Limb (tissue), 2 donors: Measurements from ENCODE around the gene FGF22.

Source experiments
- DNase-seq, 2 donors: peaks; one replicate each; pipeline ENCODE4 v3.0.0-alpha.2; 2016; ENCODE audit errors: extremely low spot score in 2 of 2

The FGF22 gene

DNA sequence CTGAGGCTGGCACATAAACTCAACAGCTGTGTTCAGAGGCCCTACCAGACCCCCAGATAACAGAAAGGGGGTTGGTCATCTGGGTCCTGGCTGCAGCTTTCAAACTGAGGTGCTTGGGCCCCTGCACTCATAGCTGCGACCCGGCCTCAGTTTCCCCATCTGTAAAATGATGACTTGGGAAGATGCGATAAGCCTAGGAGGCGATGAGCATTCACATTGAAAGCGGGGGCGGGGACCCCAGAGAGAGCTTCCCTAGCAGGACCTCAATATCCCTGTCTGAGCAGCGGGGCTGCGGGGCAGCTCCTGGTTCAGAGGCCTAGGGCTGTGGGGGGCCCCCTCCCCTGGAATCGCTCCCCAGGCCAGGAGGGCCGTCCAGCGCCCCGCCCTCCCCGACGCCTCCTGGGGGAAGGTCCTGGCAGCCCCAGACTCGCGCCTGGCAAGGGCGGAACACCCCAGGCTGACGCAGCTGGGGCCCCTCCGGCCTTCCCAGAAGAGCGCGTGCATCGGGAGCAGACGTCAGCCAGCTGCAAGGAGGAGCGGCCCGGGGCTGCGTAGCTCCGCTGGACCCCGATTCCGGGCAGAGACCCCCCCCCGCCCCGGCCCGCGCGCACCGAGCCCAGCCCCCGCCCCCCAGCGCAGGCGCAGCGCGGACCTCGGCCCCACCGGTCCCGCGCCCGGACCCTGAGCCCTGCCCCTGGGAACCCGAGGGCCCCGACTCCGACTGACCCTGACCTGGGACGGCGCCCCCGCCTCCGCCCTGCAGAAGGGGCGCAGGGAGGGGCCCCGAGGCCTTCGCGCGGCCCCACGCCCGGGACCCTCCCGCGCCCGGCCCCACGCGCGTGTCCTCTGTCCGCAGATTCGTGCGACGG lies 40.0 kb downstream of the FGF22 start:
- peak; percentile 82 to 88 for DNase-seq

DNA sequence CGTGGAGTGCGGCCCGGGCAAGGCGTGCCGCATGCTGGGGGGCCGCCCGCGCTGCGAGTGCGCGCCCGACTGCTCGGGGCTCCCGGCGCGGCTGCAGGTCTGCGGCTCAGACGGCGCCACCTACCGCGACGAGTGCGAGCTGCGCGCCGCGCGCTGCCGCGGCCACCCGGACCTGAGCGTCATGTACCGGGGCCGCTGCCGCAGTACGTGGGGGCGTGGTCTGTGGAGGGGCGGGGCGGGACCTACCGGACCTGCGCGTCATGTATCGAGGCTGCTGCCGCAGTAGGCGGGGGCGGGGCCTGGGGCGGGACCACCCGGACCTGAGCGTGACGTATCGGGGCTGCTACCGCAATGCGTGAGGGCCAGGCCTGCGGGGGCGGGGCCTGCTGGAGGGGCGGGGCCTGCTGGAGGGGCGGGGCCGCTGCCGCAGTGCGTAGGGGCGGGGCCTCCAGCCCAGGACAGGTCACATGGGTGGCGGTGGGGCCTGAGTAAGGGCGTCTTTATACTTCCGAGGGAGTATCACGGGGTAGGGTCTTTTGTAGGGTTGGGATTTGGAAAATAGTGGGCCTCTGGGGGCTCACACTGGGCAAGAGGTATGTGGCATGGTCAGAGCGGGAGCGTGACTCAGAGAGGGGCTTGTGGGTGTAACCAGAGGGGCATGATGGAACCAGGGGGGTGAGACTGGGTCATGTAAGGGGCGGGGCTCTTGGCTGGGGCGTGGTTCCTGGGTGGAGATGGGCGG lies 40.8 kb downstream of the FGF22 start:
- DNase-seq, result peak; percentile 95 to 100

DNA sequence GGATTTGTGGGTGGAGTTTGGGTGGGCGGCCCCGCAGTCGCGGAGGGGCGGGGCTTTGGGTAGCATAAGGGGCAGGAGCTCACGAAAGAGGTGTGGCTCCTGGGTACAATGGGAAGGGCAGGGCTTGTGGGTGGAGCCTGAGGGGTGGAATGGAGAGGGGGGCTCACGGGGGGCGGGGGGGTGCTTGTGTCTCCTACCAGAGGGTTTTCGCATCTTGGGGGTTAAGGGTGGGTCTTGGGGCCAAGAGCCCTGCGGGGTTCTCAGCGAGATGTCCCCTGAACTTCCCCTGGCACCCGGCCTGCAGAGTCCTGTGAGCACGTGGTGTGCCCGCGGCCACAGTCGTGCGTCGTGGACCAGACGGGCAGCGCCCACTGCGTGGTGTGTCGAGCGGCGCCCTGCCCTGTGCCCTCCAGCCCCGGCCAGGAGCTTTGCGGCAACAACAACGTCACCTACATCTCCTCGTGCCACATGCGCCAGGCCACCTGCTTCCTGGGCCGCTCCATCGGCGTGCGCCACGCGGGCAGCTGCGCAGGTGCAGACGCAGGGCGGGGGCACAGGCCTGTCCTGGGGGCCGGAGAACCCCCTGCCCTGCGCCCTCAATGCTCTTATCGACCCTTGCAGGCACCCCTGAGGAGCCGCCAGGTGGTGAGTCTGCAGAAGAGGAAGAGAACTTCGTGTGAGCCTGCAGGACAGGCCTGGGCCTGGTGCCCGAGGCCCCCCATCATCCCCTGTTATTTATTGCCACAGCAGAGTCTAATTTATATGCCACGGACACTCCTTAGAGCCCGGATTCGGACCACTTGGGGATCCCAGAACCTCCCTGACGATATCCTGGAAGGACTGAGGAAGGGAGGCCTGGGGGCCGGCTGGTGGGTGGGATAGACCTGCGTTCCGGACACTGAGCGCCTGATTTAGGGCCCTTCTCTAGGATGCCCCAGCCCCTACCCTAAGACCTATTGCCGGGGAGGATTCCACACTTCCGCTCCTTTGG lies 41.6 kb downstream of the FGF22 start:
- DNase-seq, result no peak

DNA sequence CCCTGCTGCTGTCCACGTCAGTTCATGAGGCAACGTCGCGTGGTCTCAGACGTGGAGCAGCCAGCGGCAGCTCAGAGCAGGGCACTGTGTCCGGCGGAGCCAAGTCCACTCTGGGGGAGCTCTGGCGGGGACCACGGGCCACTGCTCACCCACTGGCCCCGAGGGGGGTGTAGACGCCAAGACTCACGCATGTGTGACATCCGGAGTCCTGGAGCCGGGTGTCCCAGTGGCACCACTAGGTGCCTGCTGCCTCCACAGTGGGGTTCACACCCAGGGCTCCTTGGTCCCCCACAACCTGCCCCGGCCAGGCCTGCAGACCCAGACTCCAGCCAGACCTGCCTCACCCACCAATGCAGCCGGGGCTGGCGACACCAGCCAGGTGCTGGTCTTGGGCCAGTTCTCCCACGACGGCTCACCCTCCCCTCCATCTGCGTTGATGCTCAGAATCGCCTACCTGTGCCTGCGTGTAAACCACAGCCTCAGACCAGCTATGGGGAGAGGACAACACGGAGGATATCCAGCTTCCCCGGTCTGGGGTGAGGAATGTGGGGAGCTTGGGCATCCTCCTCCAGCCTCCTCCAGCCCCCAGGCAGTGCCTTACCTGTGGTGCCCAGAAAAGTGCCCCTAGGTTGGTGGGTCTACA lies 43.1 kb downstream of the FGF22 start:
- no peak for DNase-seq

DNA sequence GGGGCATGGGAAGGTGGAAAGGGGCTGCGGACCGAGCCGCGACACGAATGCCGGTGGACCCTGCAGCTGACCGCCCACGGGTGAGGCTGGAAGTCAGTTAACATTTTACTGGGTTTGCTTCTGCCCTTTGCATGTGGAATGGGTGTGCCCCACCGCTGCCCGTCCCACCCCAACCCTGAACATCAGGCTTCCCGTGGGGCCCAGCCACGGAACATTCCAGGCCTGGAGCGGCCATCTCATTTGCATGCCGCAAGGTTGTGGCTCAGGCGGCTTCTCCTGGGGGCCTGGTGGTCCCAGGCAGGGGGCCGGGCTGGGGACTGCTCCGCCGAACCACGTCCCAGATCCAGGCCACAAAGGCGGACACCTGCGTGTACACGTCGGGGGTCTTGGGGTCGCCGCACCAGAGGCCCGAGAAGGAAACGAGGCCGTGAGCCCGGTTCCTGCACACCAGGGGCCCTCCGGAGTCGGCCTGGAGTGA lies 45.8 kb downstream of the FGF22 start:
- no peak for DNase-seq

DNA sequence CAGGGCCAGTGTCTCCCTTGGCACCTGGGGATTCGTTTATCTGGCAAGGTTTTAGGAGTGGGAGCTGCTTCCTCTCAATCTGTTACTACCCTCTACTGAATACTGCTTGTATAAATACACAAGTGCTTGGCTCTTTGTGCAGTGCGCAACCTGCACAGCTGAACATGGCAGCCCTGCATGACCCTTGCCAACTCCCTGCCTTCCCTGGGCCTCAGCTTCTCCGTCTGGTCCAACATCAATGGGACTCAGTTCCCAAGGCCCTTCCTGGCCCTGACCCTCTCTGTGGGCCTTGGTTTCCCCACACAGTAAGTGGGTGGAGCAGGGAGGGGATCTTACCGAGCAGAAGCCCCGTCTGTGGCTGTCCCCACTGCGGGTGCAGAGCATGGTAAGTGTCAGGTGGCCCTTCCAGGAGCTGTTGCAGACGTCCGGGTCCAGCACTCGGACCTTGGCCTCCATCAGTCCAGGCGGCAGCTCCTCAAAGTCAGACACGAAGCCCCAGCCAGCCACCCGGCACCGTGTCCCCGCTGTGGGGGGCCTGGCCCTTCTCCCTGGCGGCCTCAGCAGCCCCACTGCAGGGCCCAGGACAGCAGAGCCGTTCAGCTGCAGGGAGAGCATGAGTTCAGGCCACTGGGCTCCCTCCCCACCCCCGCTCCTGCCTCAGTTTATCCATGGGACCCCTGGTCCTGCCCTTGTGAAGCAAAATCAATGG lies 47.1 kb downstream of the FGF22 start:
- no peak for DNase-seq

DNA sequence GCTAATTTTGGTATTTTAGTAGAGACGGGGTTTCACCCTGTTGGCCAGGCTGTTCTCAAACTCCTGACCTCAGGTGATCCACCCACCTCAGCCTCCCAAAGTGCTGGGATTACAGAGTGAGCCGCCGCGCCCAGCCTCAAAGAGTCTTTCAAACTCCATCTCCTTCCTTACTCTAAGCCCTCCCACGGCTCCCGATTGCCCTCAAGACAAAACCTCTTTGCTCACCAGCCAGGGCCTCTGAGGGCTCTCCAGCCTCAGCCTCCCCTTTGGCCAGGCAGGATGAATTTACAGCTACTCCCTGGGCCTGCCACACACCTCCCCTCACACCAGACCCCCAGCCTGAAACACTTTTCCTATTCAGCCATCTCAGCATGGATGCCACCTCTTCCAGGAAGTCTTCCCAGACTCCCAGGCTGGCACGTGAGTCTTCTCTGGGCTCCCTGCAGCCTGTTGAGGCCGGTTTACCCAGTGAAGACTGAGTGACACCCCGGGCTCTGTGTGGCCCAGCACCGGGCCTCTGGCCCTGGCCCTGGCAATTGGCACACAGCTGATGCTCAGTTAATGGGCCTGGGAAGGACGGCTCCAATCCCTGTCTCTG lies 48.0 kb downstream of the FGF22 start:
- DNase-seq, result no peak

DNA sequence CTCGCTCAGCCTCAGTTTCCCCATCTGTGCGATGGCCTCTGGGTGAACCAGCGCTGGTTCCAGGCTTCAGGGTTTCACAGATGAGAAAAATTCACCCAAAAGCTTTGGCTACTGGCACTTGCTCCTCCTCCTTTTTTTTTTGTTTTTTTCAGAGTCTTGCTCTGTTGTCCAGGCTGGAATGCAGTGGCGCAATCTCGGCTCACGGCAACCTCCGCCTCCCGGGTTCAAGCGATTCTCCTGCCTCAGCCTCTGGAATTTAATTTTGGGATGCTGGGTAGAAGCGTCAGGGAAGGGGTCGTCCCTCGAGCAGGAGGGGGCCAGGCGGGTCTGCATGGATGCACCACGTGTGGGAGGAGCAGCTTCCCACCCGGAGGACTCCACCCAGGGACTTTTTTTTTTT lies 48.5 kb downstream of the FGF22 start:
- no peak for DNase-seq

DNA sequence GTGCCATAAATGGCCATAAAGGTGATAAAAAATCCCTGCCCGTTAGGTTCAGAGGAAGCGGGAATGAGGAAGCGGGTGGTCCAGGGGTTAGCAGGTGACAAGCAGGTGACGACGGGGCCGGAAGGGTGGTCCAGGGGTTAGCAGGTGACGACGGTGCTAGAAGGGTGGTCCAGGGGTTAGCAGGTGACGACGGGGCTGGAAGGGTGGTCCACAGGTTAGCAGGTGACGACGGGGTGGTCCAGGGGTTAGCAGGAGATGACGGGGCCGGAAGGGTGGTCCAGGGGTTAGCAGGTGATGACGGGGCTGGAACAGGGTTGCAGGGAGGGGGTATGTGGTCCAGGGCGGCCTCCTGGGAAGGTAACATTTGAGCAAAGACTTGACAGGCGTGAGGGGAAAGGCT lies 49.3 kb downstream of the FGF22 start:
- no peak for DNase-seq

DNA sequence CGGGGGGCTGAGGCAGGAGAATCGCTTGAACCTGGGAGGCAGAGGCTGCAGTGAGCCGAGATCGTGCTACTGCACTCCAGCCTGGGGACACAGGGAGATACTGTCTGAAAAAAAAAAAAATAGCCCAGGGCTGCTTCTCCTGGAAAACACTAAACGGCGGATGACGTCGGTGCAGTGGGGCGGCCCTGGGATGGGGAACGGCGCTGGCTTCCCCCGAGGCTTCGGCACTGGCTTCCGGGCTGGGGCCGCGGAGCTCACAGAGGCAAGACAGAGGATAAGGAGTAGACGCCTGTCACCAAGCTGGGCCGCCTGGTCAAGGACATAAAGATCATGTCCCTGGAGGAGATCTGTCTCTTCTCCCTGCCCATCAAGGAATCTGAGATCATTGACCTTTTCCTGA lies 50.5 kb downstream of the FGF22 start:
- no peak for DNase-seq
